NOMO-1 (cell line): ENCODE measurements around the gene ASPDH.

Experiments
- DNase-seq, 2 experiments: peaks; one replicate each; lab custom pipeline; 2025; ENCODE audit not compliant: unreplicated experiment in 2 of 2; lab: John Stamatoyannopoulos, UW

Gene ASPDH

DNA sequence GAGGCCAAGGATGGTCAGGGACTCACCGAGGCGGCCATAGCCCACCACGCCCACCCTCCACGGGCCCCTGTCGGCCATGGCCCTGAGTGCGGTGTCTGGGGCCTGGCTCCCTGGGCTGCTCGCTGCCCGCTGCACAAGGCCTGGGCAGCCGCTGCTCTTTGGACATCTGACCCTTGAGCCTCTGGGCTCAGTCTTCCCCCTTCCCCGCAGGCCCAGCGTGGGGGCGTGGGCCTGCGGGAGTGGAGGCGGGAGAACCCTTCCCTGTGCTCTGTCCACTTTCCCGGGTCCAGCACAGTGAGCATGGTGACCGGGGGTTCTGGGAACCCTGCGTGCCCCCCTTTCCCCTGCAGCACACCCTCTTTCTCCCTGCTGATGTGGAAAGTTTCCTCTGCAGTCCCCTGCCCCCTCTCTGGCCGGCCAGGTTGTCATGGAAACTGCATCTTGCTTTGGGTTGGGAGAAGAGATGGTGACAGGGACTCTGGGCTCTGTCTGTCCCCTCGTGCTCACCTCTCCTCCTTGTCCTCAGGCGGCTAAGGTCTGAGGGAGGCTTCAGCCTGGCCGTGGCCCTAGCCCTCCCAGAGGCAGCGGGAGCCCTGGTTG is at the start of gene ASPDH:
TSS of gene ASPDH (minus strand) at position 168 of the 600 bp plus-strand sequence. CDS start at position 78, 90 bp downstream.
- DNase-seq, result no peak

DNA sequence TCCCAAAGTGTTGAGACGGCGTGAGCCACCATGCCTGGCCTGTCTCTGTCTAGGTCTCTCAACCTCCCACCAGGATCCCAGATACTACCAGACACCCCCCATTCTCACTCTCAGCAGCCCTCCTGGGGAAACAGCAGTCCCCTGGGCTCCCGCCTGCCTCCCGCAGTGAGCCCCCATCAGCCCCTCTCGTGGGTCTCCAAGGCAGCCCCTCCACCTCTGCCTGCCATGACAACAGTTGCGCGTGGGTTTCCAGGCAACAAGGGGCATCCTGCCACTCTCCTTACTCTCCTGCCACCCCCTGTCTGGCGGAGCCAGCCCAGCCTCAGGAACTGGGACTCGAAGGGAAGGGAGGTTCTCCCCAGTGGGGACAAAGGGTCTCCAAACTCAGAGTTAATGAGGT is 49.3 kb upstream of the ASPDH start:
- DNase-seq, result no peak

DNA sequence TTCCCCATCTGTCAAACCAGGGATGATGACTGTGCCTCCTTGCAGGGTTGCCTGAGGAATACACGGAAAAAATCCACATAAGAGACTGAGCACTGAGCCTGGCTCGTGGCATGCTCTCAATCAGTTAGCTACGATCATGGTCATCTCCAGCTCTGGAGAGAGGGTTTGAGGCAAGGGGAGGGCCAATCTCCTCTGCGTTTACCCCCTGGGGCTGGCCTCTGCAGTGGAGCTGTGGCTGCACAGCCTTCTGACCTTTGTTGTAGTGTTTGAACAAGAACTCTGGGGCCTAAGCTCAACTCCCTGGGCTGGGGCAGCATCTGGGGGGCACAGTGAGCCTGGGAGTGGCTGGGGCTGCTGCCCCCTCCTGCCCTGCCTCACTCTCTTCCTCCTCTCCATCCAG is 48.6 kb upstream of the ASPDH start:
- no peak for DNase-seq

DNA sequence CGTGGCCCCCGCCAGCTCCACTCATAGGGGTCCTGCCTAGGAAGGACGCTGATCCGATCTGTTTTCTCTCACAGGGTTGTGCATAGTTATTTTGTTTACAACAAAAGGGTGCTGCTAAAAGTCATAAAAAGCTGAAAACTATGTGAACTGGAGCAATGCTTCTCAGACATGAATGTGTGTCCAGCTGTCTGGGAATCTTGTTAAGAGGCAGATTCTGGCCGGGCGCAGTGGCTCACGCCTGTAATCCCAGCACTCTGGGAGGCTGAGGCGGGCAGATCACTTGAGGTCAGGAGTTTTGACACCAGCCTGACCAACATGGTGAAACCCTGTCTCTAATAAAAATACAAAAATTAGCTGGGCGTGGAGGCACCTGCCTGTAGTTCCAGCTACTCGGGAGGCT is 45.9 kb upstream of the ASPDH start:
- DNase-seq, result no peak

DNA sequence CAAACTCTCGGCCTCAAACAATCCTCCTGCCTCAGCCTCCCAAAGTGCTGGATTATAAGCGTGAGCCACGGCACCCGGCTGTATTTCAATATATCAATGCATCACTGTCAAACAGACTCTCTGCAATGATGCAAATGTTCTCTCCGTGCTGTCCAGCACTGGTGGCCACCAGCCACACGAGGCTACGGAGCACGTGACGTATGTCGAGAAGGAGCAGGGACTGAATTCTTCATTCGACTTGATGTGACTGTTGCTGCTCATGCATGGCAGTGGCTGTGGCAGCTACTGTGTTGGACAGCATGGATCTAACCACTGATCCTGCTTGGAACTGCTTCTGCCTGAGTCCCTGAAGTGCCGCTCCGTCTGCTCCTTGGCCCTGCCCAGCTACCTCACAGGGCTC is 44.7 kb upstream of the ASPDH start:
- no peak for DNase-seq

DNA sequence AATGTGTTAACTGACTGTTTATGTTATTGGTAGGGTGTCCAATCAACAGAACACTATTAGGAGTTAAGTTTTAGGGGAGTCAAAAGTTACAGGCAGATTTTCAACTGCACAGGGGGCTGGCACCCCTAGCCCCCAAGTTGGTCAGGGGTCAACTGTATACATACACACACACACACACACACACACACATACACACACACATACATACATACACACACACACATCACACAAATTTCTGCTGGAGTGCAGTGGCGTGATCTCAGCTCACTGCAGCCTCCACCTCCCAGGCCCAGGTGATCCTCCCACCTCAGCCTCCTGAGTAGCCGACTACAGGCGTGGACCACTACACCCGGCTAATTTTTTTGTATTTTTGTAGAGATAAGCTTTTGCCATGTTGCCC is 44.3 kb upstream of the ASPDH start:
- DNase-seq, result no peak

DNA sequence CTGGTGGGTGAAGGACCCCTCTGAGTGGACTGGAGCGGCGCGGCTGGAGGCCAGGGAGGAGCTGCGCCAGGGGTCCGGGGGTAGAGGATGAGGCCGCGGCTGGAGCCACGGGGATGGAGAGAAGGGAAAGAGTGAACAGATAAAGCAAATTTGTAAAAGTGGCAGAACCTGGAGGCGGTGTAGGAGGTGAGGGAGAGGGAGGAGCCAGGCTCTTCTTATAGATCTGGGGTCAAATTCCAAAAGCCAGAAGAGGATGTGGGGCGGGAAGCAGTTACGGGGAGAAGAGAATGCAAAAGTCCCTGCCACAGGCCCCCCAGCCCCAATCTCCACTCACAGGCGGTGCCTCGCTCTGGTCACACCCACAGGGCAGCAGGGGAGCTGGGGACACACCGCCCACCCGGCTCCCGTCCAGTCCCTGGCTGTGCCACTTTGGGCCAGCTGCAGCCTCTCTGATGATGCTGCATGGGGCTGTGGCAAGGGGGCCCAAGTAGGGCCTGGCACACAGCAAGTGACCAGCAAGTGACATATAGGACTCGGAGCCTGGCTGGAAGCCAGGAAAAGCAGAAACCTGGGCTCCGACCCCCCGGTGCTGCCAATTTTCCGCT is 43.4 kb upstream of the ASPDH start:
- no peak for DNase-seq

DNA sequence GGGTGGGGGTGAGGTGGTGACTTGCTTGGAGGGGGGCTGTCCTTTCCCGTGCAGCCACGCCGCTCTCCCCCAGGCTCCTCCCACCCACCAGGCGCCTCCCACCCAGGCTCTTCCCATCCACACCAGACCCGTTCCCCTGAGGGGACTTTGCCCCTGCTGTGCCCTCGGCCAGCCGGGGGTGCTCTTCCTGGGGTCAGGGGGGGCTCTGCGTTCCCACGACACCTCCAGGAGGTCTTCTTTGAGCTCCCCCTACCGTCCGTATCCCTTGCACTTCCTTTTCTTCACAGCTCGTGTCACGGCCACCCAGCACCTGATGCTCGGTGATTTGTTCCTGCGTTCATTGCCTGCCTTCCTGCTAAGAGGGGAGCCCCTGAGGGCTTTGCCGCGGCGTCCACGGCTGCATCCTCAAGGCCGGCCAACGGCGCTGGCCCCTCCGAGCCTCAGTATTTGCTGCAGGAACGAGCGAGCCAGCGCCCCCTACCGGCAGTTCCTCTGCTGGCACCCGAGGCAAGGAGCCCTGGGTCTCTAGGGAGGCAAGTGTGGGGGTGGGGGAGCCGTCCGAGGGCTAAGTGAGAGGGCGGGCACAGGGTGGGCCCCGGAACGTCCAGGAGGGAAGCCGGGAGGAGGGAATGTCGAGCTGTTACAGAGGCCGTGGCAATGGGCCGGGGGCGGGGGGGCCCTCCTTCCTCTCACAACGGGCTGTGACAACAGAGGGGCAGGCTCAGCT is 42.7 kb upstream of the ASPDH start:
- DNase-seq, result peak; percentile 56 to 76

DNA sequence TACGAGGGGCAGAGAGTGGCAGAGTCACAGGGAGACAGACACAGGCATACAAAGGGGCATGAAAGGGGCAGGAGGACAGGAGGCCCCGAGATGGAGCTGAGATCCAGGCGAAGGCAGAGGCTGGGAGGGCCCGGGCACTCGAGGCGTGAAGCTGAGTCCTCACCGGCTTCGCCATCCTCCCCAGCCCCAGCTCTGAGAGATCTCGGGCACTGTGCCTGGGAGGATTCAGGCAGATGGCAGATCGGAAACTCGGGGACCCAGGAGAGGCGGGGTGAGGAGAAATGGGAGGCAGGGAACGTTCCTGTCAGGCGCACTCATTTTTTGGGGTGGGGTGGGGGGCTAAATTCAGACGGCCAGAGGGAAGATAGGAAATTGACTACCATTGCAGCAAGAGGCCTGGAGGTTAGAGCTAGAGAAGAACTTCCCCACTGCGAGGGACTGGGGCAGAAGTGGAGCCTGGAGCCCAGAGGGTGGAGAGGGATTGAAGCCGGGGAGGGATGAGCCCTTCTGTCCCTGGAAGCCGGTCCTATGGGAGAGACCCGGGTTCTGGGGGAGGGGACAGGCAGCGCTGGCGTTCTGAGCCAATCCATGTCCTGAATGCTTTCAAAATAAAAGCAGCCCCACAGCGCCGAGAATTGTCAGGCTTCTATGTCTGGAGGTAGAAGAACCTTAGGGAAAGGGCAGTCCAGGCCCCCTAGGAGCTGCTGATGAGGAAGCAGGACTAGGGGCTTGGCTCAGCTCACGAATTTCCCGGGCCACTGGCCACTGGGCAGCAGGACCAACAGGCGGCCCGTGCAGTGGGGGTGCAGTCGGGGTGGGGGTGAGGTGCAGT is 42.0 kb upstream of the ASPDH start:
- no peak for DNase-seq

DNA sequence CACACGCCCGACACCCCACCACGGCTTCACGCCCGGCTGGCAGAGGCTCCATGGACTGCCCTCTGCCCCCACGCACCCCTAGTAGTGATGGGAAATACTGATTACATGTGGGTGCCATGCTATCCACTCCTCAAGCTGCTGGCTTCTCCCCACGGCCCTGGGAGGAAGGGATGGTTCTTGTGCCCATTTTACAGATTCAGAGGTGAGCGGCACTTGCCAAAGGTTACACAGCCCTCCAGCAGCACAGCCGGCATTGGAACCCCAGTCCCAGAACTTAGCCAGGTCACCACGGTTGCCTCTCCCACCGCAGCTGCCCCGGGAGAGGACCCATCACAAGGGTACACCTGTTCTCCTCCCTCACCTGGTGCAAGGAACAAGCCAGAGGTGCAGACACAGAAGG is 41.3 kb upstream of the ASPDH start:
- no peak for DNase-seq

DNA sequence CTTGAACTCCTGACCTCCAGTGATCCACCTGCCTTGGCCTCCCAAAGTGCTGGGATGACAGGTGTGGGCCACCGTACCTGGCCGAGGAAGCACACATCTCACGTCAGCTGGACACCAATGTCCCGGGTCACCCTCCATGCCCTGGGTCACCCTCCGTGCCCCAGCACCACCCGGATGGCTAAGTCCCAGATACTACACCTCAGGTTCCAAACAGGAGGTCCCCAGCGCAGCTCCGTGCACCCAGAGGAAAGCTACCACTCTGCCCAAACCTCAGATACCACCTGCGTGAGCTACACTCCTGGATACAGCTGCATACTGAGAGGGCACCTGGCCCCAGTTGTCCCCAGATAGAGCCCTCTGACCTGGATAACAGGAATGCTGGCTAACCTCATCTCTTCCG is 40.5 kb upstream of the ASPDH start:
- no peak for DNase-seq

DNA sequence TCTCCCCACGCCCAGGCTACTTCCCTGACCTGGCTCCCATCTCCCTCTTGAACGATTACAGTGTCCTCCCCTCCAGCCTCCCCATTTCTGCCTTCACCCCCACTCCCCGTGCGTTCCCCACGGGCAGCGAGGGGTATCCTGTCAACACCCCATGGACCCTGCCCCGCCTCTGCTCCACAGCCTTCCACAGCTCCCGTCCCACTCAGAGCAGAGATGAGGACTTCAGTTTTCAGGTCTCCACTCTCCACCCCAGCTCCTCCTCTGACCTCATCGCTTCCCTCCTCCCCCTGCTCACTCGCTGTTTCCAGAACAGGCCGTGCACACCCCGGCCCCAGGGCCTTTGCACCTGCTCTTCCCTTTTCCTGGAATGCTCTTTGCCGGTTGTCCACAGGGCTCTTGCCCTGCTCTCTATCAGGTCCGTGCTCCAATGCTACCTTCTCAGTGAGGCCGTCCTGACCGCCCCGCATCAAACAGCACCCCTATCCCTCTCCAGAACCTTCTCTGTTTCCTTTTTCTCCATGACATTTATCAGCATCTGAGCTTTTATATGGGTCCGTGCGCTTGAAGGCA is 39.5 kb upstream of the ASPDH start:
- DNase-seq, result no peak

DNA sequence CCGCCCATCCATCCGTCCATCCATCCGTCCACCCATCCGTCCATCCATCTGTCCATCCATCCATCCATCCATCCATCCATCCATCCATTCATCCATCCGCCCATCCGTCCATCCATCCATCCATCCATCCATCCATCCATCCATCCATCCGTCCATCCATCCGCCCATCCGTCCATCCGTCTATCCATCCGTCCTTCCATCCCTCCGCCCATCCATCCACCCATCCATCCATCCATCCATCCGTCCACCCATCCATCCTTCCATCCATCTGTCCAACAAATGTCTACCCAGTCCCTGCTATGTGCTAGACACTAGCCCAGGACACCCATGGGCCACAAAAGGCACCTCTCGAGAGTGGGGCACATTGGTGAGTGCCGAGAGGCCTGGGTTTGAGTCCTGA is 38.8 kb upstream of the ASPDH start:
- DNase-seq, result no peak

DNA sequence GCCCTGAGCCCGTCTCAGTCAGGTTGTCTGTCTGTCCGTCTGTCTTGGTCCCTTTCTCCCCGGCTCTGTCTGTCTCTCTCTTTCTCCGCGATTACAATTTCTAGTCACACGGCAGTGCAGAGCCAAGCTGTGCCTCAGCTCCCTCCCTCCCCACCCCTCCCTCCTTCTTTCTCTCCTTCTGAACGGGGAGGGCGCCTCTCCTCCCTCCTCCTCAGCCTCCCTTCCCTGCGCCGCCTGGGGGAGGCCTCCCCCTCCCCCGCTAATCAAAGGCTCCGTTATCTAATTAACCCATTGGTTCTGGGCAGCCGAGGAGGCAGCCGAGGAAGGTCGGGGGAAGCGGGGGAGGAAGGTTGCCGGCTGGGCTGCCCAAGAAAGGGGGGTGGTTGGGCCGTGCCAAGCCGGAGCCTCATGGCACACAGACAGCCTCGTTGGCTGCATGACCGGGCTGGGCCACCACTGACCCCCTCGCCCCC is 38.0 kb upstream of the ASPDH start:
- DNase-seq, result no peak

DNA sequence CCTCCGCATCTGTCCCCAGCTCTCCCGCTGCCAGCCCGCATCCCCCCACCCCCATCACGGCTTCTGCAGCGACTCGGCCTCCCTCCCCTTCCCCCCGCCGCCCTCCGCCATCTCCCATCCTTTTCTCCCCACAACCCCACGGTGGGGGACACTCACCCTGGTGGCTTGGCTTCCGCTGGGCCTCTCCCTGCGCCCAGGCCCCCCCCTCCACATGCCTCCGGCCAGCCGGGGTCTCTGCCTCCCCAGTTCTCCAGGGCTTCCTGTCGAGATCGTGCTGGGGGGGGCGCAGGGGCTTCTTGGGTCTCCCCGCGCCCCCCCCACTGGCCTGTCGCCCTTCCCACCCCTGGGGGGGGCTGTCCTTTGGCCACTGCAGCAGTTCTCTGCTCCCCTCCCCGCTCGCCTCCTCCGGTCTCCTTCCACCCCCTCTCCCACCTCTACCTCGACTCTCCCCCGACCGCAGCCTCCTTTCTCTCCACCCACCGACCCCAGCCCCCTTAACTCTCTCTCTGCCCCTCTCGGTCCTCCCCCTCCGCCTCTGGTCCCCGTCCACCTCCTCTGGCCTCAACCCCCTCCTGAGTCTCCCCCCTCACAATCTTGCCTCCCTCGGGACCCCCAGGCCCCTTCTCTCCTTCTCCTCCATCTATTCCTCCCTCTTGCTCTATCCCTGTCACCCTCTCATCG is 37.5 kb upstream of the ASPDH start:
- DNase-seq, result no peak

DNA sequence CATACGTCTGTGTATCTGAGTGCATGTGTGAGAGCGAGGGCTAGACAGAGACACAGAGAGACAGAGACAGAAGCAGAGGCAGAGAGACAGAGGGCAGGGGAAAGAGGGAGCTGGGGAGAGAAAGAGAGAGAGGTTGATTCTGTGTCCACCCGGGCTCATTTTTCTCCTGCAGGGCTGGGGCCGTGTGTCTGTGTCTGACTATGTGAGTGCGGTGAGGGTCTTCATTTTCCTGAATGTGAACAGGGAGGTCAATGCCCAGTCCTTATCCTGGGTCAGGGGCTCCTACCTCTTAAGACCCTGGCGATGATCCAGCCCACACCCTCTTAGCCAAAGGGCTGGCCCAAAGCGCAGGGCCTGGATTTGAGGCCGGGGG is 36.9 kb upstream of the ASPDH start:
- no peak for DNase-seq

DNA sequence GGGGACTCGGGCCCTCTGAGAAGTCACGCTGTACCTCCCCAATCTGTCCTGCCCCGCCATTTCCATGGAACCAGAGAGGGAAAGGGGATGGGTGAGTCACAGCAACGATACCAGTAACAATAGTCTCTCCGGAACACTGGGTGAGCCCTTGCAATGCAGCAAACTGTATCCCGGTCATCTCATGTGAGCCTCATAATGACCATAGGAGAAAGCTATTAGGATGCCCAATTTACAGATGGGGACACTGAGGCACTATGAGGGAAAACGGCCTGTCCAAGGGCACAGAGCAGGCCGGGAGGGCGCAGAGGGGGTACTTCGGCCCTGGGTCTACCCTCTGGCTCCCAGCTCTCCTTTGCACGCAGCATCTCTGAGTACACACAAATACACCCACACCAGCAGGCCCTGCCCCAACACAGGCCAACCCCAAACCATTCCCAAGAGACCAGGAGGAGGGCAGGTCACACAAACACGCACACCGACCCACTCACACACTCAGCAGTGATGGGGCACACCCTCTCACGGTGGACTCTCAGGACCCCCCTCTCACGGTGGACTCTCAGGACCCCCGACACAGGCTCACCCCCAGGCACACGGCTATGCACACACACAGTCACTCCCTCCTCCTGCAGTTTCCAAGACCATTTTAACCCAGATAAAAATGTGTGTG is 36.3 kb upstream of the ASPDH start:
- no peak for DNase-seq

DNA sequence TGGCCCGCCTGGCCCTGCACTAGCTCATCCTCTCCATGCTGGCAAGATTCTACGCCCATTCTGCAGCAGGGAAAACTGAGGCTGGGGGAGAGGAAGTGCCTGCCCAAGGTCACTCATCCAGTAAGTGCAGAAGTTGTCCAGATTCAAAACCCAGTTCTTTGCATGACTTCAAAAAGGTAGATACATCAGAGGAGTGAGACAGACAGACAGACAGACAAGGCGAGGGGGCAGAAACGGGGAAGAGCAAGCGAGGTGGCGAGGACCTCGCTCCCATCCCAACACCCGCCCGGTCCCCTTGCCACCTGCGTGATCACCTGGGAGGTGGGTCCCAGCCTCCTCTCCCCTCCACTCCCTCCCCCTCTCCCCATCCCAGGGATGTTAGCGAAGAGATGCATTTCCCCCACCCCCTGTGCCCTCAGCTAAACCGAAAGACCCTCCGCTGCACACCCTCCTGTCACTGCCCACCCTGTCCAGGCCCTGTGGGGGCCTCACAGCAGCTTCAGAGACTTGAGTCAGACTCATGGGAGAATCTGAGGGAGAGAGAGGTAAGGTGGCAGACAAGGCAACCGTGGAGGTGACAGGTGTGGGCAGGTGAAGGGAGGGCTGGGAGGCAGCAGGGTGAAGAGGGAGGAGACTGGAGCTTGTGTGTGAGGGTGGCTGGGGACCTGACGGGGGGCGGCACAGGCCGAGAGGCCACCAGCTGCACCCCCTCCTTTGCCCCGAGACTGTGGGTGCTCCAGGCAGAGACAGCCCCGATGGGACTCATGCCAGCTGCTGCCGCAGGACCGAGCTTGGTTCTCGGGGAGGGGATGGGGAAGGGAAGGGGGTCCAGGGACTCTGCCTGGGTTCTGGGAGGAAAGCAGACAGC is 35.6 kb upstream of the ASPDH start:
- no peak for DNase-seq
